GM19468 (cell line): ENCODE results near the gene ZNF652.
"Not testable (repeated sequence)": the region's sequence is repeated elsewhere in the genome, so short reads cannot be mapped to it uniquely, and the experiment has no call there.

ENCODE experiments used
- ATAC-seq: cut with Tn5 transposase; IDR thresholded peaks from one replicate; pipeline ENCODE4 v1.9.1; 2021; ENCODE audit warnings: mild to moderate bottlenecking, moderate library complexity, moderate number of reproducible peaks; ENCODE audit not compliant: unreplicated experiment; ENCODE audit errors: extremely low read depth

Gene ZNF652

GRCh38 chr17:49387498-49388289 is 25.6 kb upstream of the ZNF652 start:
- no peak for ATAC-seq

- no peak for ATAC-seq
Observed at GRCh38 chr17:49386373-49386772, 24.3 kb upstream of the ZNF652 start.

GRCh38 chr17:49384951-49385350 is 22.9 kb upstream of the ZNF652 start:
- ATAC-seq: no peak

GRCh38 chr17:49383060-49383459 is 21.0 kb upstream of the ZNF652 start:
- no peak for ATAC-seq

GRCh38 chr17:49382556-49382955 is 20.5 kb upstream of the ZNF652 start:
- no peak for ATAC-seq

- ATAC-seq: no peak
Observed at GRCh38 chr17:49381793-49382192, 19.7 kb upstream of the ZNF652 start.

GRCh38 chr17:49381033-49381432 is 19.0 kb upstream of the ZNF652 start:
- ATAC-seq: no peak

- ATAC-seq: no peak
Observed at GRCh38 chr17:49379926-49380325, 17.9 kb upstream of the ZNF652 start.

GRCh38 chr17:49378311-49378710 is 16.3 kb upstream of the ZNF652 start:
- ATAC-seq: no peak

- no peak for ATAC-seq
Observed at GRCh38 chr17:49375544-49375943, 13.5 kb upstream of the ZNF652 start.

- ATAC-seq: no peak
Observed at GRCh38 chr17:49373115-49373514, 11.1 kb upstream of the ZNF652 start.

GRCh38 chr17:49372425-49372824 is 10.4 kb upstream of the ZNF652 start:
- ATAC-seq: no peak

- ATAC-seq: no peak
Observed at GRCh38 chr17:49370971-49371834, 9.2 kb upstream of the ZNF652 start.

- ATAC-seq: no peak
Observed at GRCh38 chr17:49369760-49370159, 7.7 kb upstream of the ZNF652 start.

GRCh38 chr17:49369089-49369488 is 7.0 kb upstream of the ZNF652 start:
- no peak for ATAC-seq

GRCh38 chr17:49365667-49366066 is 3.6 kb upstream of the ZNF652 start:
- ATAC-seq: no peak

GRCh38 chr17:49365126-49365525 is 3.1 kb upstream of the ZNF652 start:
- ATAC-seq: not testable (repeated sequence)

GRCh38 chr17:49364119-49364518 is 2.1 kb upstream of the ZNF652 start:
- no peak for ATAC-seq

GRCh38 chr17:49363251-49363650 is 1.2 kb upstream of the ZNF652 start:
- no peak for ATAC-seq

GRCh38 chr17:49362723-49363117 is 670 bp upstream of the ZNF652 start:
- no peak for ATAC-seq

- ATAC-seq: no peak
Observed at GRCh38 chr17:49361129-49361901, 735 bp downstream of the ZNF652 start.
